C4-2B (cell line): ENCODE measurements around the gene ZFR2.

Experiments used
- CTCF ChIP-seq: fragments of 450-650 bp; conservative IDR thresholded peaks from 2 replicates; pipeline ENCODE4 v1.5.1; 2017; ENCODE audit warnings: mild to moderate bottlenecking
- ZFX ChIP-seq: fragments of 450-650 bp; IDR thresholded peaks from 2 replicates; pipeline ENCODE4 v1.6.1; 2017

GRCh38 chr19:3780786-3781304 is 88.0 kb downstream of the ZFR2 start:
- no peak for TF ChIP-seq CTCF
- no peak for TF ChIP-seq ZFX
